Measurements from ENCODE around the gene PAN3.

GRCh38 chr13:28297341-28297740 lies 159.0 kb downstream of the PAN3 start:
- TF ChIP-seq, protein P1, sequence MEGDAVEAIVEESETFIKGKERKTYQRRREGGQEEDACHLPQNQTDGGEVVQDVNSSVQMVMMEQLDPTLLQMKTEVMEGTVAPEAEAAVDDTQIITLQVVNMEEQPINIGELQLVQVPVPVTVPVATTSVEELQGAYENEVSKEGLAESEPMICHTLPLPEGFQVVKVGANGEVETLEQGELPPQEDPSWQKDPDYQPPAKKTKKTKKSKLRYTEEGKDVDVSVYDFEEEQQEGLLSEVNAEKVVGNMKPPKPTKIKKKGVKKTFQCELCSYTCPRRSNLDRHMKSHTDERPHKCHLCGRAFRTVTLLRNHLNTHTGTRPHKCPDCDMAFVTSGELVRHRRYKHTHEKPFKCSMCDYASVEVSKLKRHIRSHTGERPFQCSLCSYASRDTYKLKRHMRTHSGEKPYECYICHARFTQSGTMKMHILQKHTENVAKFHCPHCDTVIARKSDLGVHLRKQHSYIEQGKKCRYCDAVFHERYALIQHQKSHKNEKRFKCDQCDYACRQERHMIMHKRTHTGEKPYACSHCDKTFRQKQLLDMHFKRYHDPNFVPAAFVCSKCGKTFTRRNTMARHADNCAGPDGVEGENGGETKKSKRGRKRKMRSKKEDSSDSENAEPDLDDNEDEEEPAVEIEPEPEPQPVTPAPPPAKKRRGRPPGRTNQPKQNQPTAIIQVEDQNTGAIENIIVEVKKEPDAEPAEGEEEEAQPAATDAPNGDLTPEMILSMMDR (IDR thresholded peaks at IDR 0.05) = no peak
- TF ChIP-seq EP300 (IDR thresholded peaks at IDR 0.05) (no peak), POLR2A (IDR thresholded peaks at IDR 0.05) (no peak), POLR2AphosphoS5 (IDR thresholded peaks at IDR 0.05) (no peak)
